ENCODE measurements around the gene FFAR2.

DNA sequence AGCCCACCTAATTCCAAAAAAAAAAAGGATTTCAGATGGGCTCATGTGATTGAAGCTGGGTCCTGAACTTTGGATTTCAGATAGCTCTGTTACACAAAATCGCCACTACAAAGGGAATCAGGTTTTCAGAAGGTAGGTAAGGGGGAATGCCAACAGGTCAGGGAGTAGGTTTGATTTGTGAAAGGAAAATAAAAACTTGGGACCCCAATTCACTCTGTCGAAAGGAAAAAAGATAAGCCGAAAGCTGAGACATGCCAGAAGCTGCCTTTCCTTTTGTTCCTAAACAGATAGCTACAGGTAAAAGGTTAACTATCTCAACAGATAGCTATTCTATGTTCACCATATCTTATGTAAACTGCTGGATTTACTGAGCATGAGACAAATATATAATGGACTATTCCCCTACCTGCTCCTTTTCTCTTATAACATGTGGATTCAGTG is 38.2 kb downstream of the FFAR2 start:
- TF ChIP-seq, protein P1, sequence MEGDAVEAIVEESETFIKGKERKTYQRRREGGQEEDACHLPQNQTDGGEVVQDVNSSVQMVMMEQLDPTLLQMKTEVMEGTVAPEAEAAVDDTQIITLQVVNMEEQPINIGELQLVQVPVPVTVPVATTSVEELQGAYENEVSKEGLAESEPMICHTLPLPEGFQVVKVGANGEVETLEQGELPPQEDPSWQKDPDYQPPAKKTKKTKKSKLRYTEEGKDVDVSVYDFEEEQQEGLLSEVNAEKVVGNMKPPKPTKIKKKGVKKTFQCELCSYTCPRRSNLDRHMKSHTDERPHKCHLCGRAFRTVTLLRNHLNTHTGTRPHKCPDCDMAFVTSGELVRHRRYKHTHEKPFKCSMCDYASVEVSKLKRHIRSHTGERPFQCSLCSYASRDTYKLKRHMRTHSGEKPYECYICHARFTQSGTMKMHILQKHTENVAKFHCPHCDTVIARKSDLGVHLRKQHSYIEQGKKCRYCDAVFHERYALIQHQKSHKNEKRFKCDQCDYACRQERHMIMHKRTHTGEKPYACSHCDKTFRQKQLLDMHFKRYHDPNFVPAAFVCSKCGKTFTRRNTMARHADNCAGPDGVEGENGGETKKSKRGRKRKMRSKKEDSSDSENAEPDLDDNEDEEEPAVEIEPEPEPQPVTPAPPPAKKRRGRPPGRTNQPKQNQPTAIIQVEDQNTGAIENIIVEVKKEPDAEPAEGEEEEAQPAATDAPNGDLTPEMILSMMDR (IDR thresholded peaks at IDR 0.05 in 2 of 3, conservative IDR thresholded peaks at IDR 0.05 in 1 of 3; ENCODE audit: insufficient read depth in 2 of 3, low read depth in 1 of 3, low read length in 3 of 3), result no peak
- TF ChIP-seq XRCC5 (IDR thresholded peaks at IDR 0.05; ENCODE audit: low read depth, low read length) (no peak), ZNF444 (CRISPR knock-in tag; IDR thresholded peaks at IDR 0.05) (no peak), PATZ1 (CRISPR knock-in tag; IDR thresholded peaks at IDR 0.05; ENCODE audit: borderline replicate concordance) (no peak), MEF2A (IDR thresholded peaks at IDR 0.05; ENCODE audit: control insufficient read depth, low read depth, low read length) (no peak), ZNF384 (IDR thresholded peaks at IDR 0.05; ENCODE audit: low read depth, low read length) (no peak), POLR2A (conservative IDR thresholded peaks at IDR 0.05) (no peak), EP300 (IDR thresholded peaks at IDR 0.05; ENCODE audit: low read length) (no peak), HDAC6 (IDR thresholded peaks at IDR 0.05; ENCODE audit: low read depth, low read length) (no peak), CREM (IDR thresholded peaks at IDR 0.05; ENCODE audit: low read depth) (no peak)
- TF ChIP-seq, protein P2, sequence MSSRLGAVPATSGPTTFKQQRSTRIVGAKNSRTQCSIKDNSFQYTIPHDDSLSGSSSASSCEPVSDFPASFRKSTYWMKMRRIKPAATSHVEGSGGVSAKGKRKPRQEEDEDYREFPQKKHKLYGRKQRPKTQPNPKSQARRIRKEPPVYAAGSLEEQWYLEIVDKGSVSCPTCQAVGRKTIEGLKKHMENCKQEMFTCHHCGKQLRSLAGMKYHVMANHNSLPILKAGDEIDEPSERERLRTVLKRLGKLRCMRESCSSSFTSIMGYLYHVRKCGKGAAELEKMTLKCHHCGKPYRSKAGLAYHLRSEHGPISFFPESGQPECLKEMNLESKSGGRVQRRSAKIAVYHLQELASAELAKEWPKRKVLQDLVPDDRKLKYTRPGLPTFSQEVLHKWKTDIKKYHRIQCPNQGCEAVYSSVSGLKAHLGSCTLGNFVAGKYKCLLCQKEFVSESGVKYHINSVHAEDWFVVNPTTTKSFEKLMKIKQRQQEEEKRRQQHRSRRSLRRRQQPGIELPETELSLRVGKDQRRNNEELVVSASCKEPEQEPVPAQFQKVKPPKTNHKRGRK (tag; IDR thresholded peaks at IDR 0.05), result no peak
- TF ChIP-seq, protein P3, sequence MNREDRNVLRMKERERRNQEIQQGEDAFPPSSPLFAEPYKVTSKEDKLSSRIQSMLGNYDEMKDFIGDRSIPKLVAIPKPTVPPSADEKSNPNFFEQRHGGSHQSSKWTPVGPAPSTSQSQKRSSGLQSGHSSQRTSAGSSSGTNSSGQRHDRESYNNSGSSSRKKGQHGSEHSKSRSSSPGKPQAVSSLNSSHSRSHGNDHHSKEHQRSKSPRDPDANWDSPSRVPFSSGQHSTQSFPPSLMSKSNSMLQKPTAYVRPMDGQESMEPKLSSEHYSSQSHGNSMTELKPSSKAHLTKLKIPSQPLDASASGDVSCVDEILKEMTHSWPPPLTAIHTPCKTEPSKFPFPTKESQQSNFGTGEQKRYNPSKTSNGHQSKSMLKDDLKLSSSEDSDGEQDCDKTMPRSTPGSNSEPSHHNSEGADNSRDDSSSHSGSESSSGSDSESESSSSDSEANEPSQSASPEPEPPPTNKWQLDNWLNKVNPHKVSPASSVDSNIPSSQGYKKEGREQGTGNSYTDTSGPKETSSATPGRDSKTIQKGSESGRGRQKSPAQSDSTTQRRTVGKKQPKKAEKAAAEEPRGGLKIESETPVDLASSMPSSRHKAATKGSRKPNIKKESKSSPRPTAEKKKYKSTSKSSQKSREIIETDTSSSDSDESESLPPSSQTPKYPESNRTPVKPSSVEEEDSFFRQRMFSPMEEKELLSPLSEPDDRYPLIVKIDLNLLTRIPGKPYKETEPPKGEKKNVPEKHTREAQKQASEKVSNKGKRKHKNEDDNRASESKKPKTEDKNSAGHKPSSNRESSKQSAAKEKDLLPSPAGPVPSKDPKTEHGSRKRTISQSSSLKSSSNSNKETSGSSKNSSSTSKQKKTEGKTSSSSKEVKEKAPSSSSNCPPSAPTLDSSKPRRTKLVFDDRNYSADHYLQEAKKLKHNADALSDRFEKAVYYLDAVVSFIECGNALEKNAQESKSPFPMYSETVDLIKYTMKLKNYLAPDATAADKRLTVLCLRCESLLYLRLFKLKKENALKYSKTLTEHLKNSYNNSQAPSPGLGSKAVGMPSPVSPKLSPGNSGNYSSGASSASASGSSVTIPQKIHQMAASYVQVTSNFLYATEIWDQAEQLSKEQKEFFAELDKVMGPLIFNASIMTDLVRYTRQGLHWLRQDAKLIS (CRISPR knock-in tag; IDR thresholded peaks at IDR 0.05), result no peak
